Muscle of arm (tissue), 12 donors: Measurements from ENCODE around the gene ARHGAP6. TPM values are rescaled to one million over a fixed set of nuclear protein-coding genes. Genes with fewer than 3 reads are reported as not detected.
"Not testable (repeated sequence)": the region's sequence is repeated elsewhere in the genome, so short reads cannot be mapped to it uniquely, and the experiment has no call there.

Source experiments
- DNase-seq: peaks from one replicate; pipeline ENCODE4 v3.0.0-alpha.2; 2013
- polyA plus RNA-seq, 12 donors: library from polyadenylated mRNA; unstranded; fragments of 120-200 nt; gene quantifications; one replicate each; pipeline ENCODE4 v1.2.1, GENCODE V29; 2013; ENCODE audit not compliant: insufficient read length in 12 of 12

The ARHGAP6 gene
- polyA plus RNA-seq, 12 donors, result 5.3 to 11.1 (median 9.9) TPM; not detected in 1

DNA sequence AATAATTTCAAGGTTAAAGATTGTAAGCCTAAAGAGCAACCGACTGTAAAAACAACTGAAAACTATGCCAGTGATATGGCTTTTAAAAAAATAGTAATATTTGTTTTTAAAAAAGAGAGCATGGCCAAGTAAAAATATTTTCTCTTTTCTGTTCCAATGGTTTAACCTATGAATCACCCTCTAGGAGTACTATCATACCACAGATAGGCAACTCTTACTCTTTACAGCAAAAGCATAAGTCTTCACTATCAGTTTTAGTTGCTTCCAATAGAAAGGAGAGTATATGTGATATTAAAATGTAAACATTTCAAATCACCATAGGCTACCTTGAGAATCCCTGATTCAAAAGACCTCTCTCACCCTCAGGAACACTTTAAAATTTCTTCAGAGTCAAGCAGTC, 269.9 kb downstream of the ARHGAP6 start:
- no peak for DNase-seq

GRCh38 chrX:11393949-11394654, 271.6 kb downstream of the ARHGAP6 start:
- DNase-seq, result no peak

DNA sequence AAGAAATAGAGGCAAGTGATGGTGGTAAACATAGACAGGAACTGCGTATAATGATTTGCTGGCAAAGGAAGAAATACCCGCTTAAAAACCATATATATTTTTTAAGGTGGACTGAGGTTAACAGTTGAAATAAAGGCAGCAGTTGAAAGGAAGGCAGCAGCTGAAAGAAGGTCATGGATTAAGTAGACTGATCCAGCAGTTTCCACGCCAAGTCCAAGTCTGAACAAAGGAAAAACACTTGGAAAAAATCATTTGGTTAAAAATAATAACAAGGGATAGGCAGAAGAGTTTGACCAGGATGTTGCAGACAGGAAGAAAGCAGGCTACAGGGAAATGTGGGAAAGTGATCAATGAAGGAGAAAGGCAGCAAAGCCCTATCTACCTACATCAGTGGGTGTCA, 278.9 kb downstream of the ARHGAP6 start:
- DNase-seq, result peak; percentile 30

- DNase-seq, result no peak
Observed at GRCh38 chrX:11386001-11386523, 279.7 kb downstream of the ARHGAP6 start.

DNA sequence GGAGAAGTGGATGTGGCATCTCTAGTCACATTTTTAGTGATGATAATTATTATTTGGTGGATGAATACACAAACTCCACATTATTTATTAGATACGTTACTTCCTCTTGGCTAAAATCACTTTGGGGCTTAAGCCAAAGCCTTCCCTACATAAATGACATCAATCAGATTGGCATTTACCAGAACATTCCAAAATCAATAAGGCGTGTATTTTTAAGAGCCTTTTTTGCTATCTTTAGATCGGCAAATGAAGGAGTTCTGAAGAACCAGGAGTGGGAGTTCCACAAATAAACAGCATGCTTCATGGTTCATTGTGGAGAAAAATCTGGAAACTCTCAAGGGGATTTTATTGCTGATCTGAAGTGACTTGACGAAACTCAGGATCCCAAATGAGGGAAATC, 282.8 kb downstream of the ARHGAP6 start:
- DNase-seq, result no peak

DNA sequence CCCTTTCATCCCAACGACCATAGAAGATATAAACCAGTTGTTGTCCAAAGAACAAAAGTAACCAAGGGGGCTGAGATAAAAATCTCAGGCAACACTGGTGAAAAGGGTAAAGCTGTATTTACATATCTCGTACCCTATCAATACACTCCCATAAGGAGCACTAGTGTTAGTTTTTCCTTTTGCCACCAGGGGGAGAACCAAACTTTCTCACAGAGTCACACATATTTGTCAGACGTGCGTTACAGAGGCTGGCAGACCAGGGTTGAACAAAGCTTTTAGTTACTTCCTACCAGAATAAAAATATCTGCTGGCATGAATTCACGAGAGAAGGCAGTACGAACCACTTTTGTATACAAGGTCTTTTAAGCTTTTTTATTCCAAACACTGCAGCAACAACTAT, 284.3 kb downstream of the ARHGAP6 start:
- DNase-seq, result peak; percentile 35

DNA sequence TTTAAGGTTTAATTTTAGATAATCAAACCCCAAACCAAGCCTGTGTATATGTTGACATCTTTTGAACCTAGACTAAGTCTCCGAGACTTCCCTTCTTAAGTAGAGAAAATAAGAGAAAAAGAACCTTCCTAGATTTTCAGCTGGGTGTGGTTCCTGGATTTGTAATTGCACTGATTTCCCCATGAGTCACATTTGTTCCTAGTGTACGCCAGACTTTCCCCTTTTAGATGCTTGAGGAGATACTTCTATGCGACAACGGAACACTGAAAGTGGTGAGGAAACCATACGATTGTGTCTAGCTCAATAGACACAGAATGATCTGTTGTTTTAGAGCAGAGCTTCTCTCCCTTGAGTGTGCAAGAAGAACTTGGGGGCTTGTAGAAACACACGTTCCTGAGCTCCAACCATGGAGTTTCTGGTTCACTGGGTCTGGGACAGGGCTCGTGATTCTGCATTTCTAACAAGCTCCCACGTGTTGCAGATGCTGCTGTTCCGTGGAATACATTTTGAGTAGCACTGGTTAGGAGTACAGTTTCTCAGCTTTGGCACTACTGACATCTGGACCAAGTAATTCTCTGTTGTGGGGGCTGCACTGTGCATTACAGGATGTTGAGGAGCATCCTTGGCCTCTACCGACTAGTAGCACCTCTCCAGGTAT, 285.4 kb downstream of the ARHGAP6 start:
- DNase-seq, result no peak

GRCh38 chrX:11376163-11376562, 289.6 kb downstream of the ARHGAP6 start:
- DNase-seq, result no peak

GRCh38 chrX:11375614-11376119, 290.1 kb downstream of the ARHGAP6 start:
- no peak for DNase-seq

GRCh38 chrX:11374570-11374969, 291.1 kb downstream of the ARHGAP6 start:
- DNase-seq, result no peak

DNA sequence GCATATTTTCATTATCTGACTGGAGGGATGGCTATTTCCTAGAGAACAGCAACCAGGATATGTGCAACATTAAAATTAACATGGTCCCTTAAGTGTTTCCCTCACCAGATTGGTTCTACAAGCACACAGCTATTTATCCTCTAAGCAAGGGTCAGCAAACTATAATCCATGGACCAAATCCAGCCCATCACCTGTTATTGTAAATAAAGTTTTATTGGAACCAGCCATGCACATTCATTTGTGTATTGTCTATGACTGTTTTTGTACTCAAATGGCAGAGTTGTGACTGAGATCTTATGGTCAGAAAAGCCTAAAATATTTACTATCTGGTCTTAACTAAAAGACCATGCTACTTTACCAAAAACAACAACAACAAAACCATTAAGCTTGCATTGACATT, 294.6 kb downstream of the ARHGAP6 start:
- DNase-seq, result no peak

- no peak for DNase-seq
Observed at GRCh38 chrX:11367609-11368430, 297.9 kb downstream of the ARHGAP6 start.

DNA sequence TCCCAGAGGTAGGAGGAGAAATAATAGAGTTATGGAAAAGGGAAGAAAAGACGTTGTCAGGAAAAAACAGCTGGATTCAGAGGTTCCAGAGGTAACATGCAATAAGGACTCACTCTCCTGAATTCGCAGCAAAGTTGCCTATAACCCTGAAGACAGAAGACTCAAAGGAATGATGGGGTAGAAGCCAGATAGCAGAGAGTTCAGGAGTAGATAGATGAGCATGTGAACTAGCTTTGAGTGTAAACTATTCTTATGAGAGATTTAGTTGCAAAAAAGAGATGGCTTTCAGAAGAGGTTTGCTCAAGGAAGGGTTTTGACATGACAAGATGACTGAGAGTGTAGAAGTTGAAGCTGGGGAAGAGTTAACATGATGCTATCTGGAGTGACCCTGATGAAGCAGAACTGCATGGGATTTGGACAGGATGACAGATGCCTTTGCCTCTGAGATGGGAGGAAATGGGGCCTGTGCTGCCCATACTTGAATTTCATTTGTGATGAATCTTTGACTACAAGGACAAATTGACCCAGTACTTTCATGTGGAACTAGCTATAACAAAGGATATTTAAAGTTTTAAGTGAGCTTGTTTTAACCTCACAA, 298.6 kb downstream of the ARHGAP6 start:
- no peak for DNase-seq

DNA sequence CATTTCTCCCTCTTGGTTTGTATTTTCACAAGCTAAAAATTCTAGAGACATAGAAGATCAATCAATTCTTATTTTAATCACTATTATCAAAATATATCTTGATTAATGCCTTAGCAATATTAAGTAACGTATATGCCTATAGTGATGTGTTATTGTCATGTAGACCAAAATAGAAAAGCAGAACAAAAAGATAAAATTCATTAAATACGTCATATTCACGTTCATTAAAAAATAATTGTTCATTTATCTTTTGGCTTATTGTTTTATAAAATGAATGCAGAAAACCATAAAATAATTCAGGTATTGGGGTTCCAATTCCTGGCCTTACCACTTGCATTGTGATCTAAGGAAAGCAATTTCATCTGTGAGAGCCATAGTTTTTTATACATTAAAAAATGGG, 300.3 kb downstream of the ARHGAP6 start:
- no peak for DNase-seq

- DNase-seq, result no peak
Observed at GRCh38 chrX:11364835-11365234, 300.9 kb downstream of the ARHGAP6 start.

- not testable (repeated sequence) for DNase-seq
Observed at GRCh38 chrX:11363825-11364224, 301.9 kb downstream of the ARHGAP6 start.

DNA sequence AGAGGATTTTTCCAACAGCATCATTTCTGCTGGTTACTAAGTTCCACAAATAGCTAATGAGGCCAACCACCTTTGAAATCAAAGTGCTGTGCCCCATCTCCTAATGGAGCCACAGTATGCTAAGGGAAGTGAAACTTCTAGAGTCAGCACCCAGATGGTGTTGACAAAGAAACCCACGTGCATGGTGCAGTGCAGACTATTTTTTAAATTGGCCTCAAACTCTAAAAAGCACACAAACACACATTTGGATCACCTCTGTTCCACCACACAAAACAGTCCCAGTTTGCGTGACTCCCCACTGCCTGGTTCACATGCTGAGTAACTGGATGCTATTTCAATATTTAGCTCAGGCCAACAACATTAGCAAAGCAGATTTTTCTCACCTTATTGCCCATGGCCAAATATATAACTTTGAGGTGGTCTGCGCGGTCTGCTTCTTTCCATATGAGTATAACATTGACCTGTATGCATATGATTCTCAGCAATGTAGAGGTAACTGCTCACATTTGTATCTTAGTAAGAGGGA, 302.6 kb downstream of the ARHGAP6 start:
- no peak for DNase-seq

- not testable (repeated sequence) for DNase-seq
Observed at GRCh38 chrX:11361666-11362065, 304.1 kb downstream of the ARHGAP6 start.

- DNase-seq, result not testable (repeated sequence)
Observed at GRCh38 chrX:11355944-11356343, 309.8 kb downstream of the ARHGAP6 start.

- DNase-seq, result no peak
Observed at GRCh38 chrX:11355259-11355909, 310.3 kb downstream of the ARHGAP6 start.

- no peak for DNase-seq
Observed at GRCh38 chrX:11352296-11352741, 313.4 kb downstream of the ARHGAP6 start.
